Measurements from ENCODE around the gene SLIT3.

SLIT3 gene

GRCh38 chr5:168659286-168659847 is 641.6 kb downstream of the SLIT3 start:
- Histone ChIP-seq H3K27ac (replicated peaks) (no peak overlapping the region), H3K27me3 (ENCODE audit: insufficient read depth, poor library complexity, severe bottlenecking) (peaks cover 2% of the 10 kb centered on the region), H3K4me3 (replicated peaks; ENCODE audit: insufficient read depth, low read length) (no peak overlapping the region)
- DNase-seq (ENCODE audit: low read depth in 1 of 2, low spot score in 1 of 2), result no peak
- TF ChIP-seq POLR2AphosphoS5 (IDR thresholded peaks at IDR 0.05; ENCODE audit: low read depth) (no peak), GABPA (IDR thresholded peaks at IDR 0.05; ENCODE audit: low read depth) (no peak), SPI1 (IDR thresholded peaks at IDR 0.05; ENCODE audit: borderline replicate concordance, low read depth) (no peak), REST (IDR thresholded peaks at IDR 0.05; ENCODE audit: insufficient replicate concordance, low read depth) (no peak), CTCF (IDR thresholded peaks at IDR 0.05; ENCODE audit: insufficient read depth, low read length) (no peak)

GRCh38 chr5:168658394-168658793 is 642.5 kb downstream of the SLIT3 start:
- H3K4me3 ChIP-seq (replicated peaks; ENCODE audit: insufficient read depth, low read length), result no peak overlapping the region
- no peaks in the 10 kb centered on the region for H3K27me3 ChIP-seq (ENCODE audit: insufficient read depth, poor library complexity, severe bottlenecking)
- no peak overlapping the region for H3K27ac ChIP-seq (replicated peaks)
- TF ChIP-seq SPI1 (IDR thresholded peaks at IDR 0.05; ENCODE audit: borderline replicate concordance, low read depth) (no peak), POLR2AphosphoS5 (IDR thresholded peaks at IDR 0.05; ENCODE audit: low read depth) (no peak), GABPA (IDR thresholded peaks at IDR 0.05; ENCODE audit: low read depth) (no peak), CTCF (IDR thresholded peaks at IDR 0.05; ENCODE audit: insufficient read depth, low read length) (no peak), REST (IDR thresholded peaks at IDR 0.05; ENCODE audit: insufficient replicate concordance, low read depth) (no peak)
- no peak for DNase-seq (ENCODE audit: low read depth in 1 of 2, low spot score in 1 of 2)

- DNase-seq (ENCODE audit: low read depth in 1 of 2, low spot score in 1 of 2), result no peak
- no peak overlapping the region for H3K4me3 ChIP-seq (replicated peaks; ENCODE audit: insufficient read depth, low read length)
- TF ChIP-seq SPI1 (IDR thresholded peaks at IDR 0.05; ENCODE audit: borderline replicate concordance, low read depth) (no peak), CTCF (IDR thresholded peaks at IDR 0.05; ENCODE audit: insufficient read depth, low read length) (no peak), POLR2AphosphoS5 (IDR thresholded peaks at IDR 0.05; ENCODE audit: low read depth) (no peak), REST (IDR thresholded peaks at IDR 0.05; ENCODE audit: insufficient replicate concordance, low read depth) (no peak), GABPA (IDR thresholded peaks at IDR 0.05; ENCODE audit: low read depth) (no peak)
- H3K27me3 ChIP-seq (ENCODE audit: insufficient read depth, poor library complexity, severe bottlenecking), result no peaks in the 10 kb centered on the region
- H3K27ac ChIP-seq (replicated peaks), result no peak overlapping the region
Measured at GRCh38 chr5:168656633-168657032, 644.3 kb downstream of the SLIT3 start.
